Measurements from ENCODE around the gene ZNF608.

DNA sequence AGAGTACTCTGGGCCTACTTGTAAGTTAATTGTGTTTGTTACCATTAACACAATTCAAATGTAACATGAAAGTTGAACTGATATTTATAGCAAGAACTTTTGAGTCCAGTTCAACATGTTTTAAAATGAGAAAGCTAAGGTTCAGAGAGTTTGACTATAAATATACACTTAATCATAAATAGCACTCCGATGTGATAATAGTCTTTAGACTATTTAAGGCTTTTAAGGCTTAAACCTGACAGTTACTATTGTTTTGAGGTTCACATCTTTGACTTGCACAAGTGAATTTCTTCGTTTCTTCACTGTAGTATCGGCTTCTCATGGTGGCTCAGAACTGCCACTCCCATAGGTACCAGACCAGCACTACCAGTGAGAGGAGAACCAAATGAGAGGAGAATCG lies 42.4 kb downstream of the ZNF608 start:
- TF ChIP-seq, protein P1, sequence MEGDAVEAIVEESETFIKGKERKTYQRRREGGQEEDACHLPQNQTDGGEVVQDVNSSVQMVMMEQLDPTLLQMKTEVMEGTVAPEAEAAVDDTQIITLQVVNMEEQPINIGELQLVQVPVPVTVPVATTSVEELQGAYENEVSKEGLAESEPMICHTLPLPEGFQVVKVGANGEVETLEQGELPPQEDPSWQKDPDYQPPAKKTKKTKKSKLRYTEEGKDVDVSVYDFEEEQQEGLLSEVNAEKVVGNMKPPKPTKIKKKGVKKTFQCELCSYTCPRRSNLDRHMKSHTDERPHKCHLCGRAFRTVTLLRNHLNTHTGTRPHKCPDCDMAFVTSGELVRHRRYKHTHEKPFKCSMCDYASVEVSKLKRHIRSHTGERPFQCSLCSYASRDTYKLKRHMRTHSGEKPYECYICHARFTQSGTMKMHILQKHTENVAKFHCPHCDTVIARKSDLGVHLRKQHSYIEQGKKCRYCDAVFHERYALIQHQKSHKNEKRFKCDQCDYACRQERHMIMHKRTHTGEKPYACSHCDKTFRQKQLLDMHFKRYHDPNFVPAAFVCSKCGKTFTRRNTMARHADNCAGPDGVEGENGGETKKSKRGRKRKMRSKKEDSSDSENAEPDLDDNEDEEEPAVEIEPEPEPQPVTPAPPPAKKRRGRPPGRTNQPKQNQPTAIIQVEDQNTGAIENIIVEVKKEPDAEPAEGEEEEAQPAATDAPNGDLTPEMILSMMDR (IDR thresholded peaks at IDR 0.05) = no peak
- no peak for TF ChIP-seq POLR2A (IDR thresholded peaks at IDR 0.05)

All from testis (tissue), 2 donors.